GM12892 (cell line): ENCODE data around the gene DNMT3A.

ENCODE experiments used
- DNase-seq: peaks from one replicate; pipeline ENCODE4 v3.0.0; 2011; ENCODE audit not compliant: insufficient read length
- FAIRE-seq: peaks from 2 replicates; lab custom pipeline; 2011; peaks lifted over from hg19 to GRCh38; lab: Jason Lieb, UNC
- POLR2A ChIP-seq: IDR thresholded peaks from 2 replicates; pipeline ENCODE4 v1.6.1; 2011; ENCODE audit warnings: low read depth, low read length, control low read depth
- POLR2AphosphoS5 ChIP-seq: IDR thresholded peaks from 2 replicates; pipeline ENCODE4 v1.6.1; 2011; ENCODE audit warnings: low read depth, low read length, control low read depth
- TAF1 ChIP-seq: IDR thresholded peaks from 2 replicates; pipeline ENCODE4 v1.6.1; 2011; ENCODE audit warnings: low read depth, mild to moderate bottlenecking, control low read depth, low read length, borderline replicate concordance

DNMT3A gene

DNA sequence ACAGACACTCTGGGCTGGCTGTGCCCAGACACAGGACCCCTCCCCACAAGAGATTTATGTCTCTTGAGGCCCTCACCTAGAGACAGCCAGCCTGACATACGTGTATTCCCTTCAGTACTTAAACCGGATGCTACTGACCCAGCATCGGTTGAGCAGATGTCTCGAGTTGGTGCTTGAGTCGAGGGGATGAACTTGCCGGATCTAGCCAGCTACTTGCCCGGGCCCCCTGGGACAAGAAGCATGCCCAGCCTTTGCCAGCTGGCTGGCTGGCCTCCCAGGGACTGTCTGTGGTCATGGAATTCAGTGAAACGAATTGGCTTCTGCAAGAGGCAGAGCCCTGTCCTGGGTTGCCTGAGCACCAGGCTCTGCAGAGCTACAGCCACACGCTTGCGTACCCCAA lies 36.0 kb downstream of the DNMT3A start:
- TF ChIP-seq TAF1 (no peak), POLR2A (no peak), POLR2AphosphoS5 (no peak)
- no peak for FAIRE-seq
- no peak for DNase-seq

- FAIRE-seq: no peak
- TF ChIP-seq POLR2A (no peak), TAF1 (no peak), POLR2AphosphoS5 (no peak)
- no peak for DNase-seq
These were observed 36.7 kb downstream of the DNMT3A start for GRCh38 chr2:25304826-25305596.

DNA sequence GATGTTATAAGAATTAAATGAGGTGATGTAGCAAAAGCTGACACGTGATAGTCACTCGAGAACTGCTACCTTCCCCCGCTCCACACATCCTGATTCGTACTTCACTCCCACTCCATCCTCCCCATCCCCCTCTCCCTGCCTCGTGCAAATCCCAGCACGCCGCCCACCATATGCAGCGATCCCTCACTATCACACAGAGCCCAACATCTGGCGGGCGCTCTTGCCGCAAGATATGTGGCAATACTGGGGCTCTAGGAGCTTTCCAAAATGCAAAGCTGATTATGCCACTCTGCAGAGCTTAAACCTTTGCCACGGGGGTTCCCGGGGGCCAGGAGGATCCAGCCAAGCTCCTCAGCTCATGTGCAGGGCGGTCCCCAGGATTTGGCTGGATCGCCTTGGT lies 37.4 kb downstream of the DNMT3A start:
- TF ChIP-seq POLR2A: no peak
- TF ChIP-seq TAF1: no peak
- no peak for TF ChIP-seq POLR2AphosphoS5
- DNase-seq (no peak), FAIRE-seq (no peak)

- DNase-seq: no peak
- no peak for FAIRE-seq
- TF ChIP-seq TAF1 (no peak), POLR2A (no peak), POLR2AphosphoS5 (no peak)
These were observed 38.0 kb downstream of the DNMT3A start for GRCh38 chr2:25303633-25304236.

DNA sequence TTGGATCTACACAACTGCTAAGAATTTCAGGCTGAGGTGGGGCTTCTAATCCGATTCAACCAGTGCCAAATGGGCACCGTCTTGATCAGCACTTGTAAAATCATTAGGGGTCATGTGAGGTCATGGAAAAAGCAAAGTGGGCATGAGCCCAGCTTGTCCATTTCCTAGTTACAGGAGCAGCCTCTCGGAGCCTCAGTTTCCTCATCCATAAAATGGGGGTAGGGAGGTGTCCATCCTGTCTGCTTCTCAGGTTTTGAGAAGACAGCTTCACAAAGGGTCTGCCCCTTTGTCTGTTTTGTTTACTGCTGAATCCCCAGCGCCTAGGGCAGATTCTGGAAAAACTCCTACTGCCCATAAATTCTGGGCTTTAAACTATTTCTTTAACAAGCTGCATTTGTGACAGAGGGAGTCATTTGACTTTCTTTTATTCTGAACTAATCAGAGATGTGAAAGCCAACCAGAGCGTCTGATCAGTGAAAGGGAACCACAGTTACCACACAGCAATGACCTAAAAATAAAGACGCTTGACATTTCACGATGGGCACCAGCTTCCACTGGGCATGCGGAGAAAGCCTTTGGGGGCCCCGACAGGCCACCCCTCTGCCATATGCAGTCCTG lies 38.9 kb downstream of the DNMT3A start:
- DNase-seq (no peak), FAIRE-seq (peak; percentile 38)
- no peak for TF ChIP-seq POLR2AphosphoS5

DNA sequence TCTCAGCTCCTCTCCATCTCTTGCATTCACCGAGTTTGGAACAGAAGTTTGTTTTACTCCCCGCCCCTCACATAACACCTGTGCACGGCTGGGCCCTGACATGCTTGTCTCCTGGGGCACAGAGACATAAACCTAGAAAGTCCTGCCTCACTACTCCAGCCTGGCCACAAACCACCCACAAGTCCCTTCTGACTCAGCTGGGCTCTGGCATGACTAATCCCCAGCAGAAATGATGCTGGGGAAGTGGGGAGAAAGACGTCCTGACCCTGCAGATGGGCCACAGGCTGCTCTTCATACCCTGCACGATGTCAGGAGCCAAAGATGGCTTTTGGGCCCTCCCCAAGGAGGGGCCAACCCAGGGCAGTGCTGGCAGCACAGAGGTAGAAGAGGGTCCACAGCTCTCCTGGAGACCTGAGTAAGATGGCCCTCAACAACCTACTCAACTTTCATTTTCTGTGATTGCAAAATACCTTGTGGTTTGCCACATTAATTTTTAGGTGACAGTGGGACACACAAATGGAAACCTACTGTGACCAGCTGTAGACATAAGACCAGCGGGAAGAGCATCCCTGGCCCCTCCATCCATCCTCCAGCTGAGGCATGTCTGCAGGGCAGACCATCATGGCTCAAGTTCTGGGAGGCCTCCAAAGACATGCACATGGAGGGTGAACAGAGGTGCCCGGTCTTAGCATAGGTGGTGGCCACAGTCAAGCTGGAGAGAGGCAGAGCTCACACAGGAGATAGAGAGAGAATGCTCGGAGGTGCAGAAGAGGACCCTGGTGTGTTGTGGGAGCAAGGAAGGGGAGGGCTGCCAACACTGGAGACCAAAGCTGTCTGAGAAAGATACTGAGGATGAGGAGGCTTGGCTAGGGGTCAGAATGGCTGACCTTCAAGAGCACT lies 40.0 kb downstream of the DNMT3A start:
- FAIRE-seq (peak; percentile 99), DNase-seq (peak; percentile 77)
- no peak for TF ChIP-seq POLR2A
- TF ChIP-seq POLR2AphosphoS5: peak; percentile 65; the same call in 1 of the 2 replicates

DNA sequence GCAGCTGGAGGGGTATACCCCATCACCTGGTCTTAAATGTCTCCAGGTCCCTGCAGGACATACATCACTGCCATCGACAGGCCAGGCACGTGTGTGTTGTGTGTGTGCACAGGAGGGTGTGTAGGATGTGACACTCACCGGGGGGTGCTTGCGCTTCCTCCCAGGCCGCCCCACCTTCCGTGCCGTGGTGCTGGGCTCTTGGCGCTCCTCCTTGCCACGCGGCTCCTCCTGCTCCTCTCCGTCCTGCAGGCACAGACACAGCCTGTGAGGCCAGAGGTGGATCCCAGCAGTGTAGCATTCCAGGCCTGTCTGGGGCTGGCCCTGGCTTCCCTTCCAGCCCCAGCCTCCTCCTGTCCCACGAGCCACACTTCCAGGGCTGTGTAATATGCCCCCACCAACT lies 41.7 kb downstream of the DNMT3A start:
- DNase-seq (no peak), FAIRE-seq (no peak)
- TF ChIP-seq TAF1 (no peak), POLR2A (no peak), POLR2AphosphoS5 (no peak)

DNA sequence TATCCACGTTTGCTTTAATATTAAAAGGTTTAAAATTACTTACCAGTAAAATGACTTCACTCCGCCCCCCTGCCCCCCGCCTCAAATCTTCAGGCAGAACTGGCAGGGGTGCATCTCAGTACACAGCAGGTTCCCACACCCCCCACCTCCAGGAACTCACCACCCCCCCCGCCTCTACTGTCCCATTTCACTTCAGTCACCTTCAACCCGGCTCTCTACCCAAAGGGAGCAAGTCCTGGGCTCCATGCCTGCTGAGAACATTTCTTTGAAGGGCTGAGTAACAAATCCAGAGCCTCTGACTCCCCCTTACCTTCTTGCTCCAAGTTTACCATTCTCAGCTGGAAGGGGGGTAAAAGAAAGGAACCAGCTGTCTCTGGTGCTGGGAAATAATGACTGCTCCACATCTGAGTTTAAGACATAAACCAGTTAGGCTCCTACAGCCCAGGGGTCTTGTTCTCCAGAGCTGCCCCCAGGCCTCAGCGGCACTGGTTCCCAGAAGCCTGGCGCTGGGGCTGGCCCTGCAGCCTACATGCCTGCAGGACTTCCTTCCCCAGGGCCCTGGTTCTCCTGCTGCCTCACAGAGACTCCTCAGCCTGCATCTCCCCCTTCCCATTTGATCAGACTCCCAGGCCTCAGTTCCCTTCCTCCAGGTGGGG lies 42.8 kb downstream of the DNMT3A start:
- FAIRE-seq: no peak
- no peak for TF ChIP-seq POLR2A
- TF ChIP-seq POLR2AphosphoS5: no peak
- no peak for TF ChIP-seq TAF1
- no peak for DNase-seq

DNA sequence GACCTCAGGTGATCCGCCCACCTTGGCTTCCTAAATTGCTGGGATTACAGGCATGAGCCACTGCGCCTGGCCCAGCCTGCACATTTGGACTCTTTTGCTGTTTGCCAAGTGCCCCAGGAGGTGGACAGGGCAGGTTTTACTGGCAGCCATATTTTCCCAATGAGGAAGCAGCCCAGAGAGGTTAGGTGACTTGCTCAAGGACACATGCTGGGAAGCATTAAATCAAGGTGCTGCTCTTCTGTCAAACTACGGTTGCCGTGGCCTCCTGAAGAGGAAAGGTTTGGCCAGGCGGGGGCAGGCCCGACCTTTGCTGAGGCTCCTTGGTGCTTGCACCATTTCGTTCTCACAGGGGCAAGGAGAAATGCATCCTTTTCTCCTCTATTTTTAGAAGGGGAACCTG lies 44.0 kb downstream of the DNMT3A start:
- no peak for DNase-seq
- FAIRE-seq: no peak
- no peak for TF ChIP-seq TAF1
- no peak for TF ChIP-seq POLR2AphosphoS5
- no peak for TF ChIP-seq POLR2A

- FAIRE-seq (no peak), DNase-seq (no peak)
- TF ChIP-seq POLR2A (no peak), POLR2AphosphoS5 (no peak), TAF1 (no peak)
These were observed 46.1 kb downstream of the DNMT3A start for GRCh38 chr2:25295621-25296020.
